NT2/D1 (cell line): ENCODE results near the gene KIAA1614.

ENCODE experiments used
- SUZ12 ChIP-seq: IDR thresholded peaks from 2 replicates; pipeline ENCODE4 v1.6.1; 2011; ENCODE audit not compliant: insufficient read length, insufficient read depth; ENCODE audit errors: extremely low read depth
- YY1 ChIP-seq: IDR thresholded peaks from 2 replicates; pipeline ENCODE4 v1.6.1; 2011; ENCODE audit not compliant: insufficient read length, insufficient read depth
- ZNF274 ChIP-seq: IDR thresholded peaks from 2 replicates; pipeline ENCODE4 v1.6.1; 2011; ENCODE audit warnings: mild to moderate bottlenecking, low read depth, low read length

DNA sequence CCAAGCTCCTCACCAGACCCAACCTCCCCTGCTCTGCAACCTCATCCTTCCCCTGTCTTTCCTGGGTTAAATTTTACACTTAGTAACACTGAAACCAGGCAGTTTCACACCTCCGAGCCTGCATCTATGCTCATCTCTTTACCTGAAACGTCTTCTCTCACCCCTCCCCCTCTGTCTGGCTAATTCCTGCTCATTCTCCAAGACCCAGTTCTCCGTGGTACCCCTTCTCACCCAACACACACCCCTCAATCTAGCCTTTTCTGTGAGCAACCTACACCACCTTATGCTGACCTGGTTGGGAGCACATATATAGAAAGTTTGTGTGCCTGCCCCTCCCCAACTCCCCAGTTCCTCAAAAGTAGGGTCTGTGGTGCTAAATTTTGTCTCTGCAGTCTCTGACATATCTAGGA lies 3.7 kb upstream of the KIAA1614 start:
- no peak for TF ChIP-seq YY1
- no peak for TF ChIP-seq ZNF274
- no peak for TF ChIP-seq SUZ12
